NCI-H128 (cell line): ENCODE measurements around the gene WRAP73.

Experiments used
- DNase-seq: peaks from one replicate; lab custom pipeline; 2025; ENCODE audit not compliant: unreplicated experiment; lab: John Stamatoyannopoulos, UW

WRAP73 gene

GRCh38 chr1:3681898-3682806 lies 32.2 kb upstream of the WRAP73 start:
- DNase-seq = no peak

DNA sequence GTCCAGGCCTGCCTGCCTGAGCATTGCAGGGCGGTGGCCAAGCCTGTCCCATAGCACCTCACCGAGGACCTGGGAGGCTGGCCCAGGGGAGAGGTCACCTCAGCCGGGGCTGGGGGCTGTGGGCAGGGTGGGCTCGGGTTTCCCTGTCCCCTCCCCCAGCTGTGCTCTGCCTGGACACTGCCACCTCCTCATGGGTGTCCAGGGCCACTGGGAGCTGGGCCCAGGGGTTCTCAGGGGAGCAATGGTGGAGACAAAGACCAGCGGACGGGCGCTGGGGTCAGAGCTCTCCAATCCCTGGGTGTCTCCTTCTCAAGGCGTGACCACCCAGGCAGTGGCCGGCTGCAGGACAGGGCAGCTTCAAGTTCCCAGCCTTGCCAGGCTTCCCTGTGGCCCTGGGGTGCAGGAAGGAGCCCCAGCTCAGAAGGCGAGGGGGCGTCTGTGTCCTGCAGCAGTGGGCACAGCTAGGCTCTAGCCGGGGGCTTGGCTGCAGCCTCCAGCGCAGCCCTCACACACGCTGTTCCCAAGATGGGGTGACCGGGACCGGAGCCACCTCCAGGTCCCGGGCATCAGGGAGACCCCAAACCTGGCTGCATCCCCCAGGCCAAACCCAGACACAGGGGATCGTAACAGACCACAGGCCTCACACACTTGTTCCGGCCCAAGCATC lies 31.5 kb upstream of the WRAP73 start:
- no peak for DNase-seq

GRCh38 chr1:3680488-3681230 lies 30.8 kb upstream of the WRAP73 start:
- no peak for DNase-seq

DNA sequence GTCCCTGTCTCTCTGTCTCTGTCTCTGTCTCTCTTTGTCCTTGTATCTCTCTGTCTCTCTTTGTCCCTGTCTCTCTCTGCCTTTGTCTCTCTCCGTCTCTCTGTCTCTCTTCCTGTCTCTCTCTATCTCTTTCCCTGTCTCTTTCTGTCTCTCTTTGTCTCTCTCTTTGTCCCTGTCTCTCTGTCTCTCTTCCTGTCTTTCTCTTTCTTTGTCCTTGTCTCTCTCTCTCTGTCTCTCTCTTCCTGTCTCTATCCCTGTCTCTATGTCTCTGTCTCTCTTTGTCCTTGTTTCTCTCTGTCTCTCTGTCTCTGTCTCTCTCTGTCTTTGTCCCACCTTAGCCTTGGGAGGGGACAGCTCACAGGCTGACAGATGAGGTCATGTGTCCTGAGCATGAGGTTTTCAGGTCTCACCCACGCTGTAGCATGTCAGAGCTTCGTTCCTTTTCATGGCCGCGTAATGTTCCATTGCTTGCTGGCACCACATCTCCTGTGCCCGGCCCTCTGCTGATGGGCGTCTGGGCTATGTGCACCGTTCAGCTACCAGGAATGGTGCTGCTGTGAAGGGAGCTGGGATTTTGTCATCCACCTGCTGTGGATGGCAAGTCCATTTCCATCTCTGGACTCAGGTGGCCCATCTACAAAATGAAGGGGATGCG lies 30.0 kb upstream of the WRAP73 start:
- no peak for DNase-seq

DNA sequence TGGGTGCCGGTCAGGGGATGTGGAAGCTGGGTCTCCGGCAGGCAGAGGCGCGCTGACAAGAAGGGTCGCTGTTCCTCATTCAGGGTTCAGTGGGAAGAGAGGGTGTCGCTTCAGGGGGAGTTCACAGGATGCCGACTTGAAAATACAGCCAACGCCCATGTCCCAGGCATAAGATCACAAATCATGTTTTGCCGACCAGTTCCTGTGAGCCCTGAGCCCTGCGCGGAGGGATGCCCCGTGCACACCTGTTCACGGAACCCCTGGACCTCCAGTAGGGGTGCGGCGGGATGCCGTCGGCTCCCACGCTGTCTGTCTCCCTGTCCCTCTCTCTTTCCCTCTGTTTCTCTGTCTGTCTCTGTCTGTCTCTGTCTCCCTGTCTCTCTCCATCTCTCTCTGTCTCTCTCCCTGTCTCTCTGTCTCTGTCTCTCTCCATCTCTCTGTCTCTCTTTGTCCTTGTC lies 29.2 kb upstream of the WRAP73 start:
- DNase-seq = no peak

DNA sequence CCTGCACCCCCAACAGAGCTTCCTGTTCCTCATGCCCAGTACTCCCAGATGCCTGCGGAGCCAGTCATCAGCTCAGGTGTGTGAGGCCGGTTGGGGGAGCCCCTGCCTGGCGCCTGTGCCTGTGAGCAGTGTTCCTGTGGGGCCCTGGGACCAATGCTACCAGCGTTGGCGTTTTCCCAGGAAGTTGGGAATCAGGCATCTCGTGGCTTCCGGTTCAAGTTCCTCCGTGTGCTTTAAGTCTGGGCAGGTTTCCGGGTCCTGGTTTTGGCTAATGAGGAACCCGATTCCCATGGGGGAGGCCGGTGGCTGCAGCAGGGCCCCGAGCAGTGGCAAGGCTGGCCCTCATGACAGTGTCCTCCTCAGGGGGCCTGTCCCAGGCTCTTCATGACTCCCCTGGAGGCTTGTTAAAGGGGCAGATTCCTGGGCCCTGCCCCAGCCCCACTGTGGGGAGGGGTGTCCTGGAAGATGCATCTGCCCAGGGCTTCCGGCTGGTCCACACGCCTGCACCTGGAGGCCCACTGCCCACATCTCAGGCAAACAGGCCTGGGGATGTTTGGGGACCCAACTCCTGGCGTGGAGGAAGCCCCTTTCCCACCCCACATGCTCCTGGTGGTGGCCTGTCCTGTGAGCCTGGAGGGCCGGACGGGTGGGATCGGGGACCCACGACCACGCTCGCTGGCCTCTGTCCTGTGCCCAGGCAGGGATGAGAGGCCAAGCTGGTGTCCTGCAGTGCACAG lies 28.6 kb upstream of the WRAP73 start:
- no peak for DNase-seq

GRCh38 chr1:3677484-3677883 lies 27.6 kb upstream of the WRAP73 start:
- no peak for DNase-seq

DNA sequence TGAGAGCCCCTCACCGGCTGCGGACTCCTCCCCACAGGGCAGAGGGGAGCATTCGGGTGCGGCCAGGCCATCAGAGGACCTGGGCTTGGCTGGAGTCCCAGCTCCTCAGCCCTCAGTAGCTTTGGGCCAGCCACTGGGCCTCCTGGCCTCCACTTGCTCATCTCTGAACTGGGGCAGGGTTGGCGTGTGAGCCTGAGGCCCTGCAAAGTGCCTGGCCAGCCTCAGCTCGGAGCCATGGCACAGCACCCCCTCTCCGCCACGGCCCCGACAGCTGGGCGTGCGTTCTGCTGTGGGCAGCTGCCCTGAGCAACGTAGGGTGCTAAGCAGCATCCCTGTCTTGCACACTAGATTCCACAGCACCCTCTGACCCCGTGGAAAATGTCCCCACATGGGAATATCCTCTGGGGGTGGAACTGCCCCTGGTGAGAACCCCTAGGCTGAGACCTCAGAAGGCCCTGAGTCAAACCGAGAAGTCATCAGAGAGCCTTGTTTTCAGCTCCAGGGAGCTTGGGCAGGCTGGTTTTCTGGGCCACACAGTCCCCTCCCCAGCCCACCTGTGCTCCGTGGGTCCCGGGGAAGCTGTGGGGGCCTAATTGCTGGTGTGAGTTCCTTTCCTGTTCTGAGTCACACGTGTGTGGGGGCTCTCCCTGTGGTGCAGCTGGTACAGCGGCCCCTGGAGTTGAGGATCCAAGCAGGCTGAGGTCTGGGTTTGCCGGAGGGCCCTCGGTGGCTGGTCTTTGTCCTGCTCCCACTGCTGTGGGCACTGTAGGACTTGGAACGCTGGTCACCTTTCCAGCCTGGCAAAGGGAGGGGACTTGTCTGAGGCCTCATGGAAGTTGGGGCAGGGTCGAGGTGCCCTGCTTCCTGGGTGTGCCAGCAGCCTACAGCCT lies 26.9 kb upstream of the WRAP73 start:
- no peak for DNase-seq

- no peak for DNase-seq
These were observed 25.5 kb upstream of the WRAP73 start for GRCh38 chr1:3675436-3675835.

DNA sequence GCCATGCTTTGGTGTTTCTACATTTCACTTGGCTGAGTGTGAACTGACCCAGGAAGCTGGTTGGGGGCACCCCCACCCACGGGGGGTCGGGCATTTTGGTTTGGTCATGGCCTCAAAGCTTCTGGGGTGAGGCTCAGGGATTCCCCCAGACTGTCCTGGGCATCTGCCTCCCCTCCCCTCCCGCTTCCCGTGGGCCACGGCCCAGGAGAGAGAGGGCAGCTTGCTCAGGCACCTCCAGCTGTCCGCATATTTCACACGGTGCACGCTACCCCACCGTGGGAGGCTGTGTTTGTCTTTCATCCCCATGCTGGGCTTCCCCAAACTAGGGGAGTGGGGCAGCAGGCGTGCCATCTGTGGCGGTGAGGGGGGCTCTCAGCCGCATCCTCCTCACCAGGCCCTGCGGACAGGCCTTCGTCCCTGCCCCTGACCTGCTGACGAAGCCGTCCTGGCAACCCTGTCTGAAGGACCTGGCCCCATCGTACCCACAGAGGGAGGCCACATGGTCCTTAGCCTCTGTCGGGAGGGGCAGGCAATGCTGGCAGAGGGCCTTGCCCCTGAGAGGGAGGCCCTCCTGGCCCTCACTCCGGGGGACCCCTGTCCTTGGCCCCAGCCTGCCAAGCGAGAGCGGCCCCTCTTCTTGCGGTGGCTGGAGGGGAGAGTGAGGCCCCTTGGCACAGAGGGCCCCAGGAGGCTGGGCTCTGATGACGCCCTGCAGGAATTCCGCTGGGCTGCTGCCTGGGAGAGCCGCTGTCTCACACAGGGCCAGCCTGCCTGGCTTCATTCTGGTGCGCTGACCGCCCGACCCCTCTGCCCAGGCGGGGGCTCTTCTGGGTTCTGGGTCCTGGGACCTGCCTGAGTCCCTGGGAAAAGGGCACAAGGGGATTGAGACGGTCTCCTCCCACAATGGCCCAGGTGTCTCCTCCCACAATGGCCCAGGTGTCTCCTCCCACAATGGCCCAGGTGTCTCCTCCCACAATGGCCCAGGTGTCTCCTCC lies 24.5 kb upstream of the WRAP73 start:
- no peak for DNase-seq

DNA sequence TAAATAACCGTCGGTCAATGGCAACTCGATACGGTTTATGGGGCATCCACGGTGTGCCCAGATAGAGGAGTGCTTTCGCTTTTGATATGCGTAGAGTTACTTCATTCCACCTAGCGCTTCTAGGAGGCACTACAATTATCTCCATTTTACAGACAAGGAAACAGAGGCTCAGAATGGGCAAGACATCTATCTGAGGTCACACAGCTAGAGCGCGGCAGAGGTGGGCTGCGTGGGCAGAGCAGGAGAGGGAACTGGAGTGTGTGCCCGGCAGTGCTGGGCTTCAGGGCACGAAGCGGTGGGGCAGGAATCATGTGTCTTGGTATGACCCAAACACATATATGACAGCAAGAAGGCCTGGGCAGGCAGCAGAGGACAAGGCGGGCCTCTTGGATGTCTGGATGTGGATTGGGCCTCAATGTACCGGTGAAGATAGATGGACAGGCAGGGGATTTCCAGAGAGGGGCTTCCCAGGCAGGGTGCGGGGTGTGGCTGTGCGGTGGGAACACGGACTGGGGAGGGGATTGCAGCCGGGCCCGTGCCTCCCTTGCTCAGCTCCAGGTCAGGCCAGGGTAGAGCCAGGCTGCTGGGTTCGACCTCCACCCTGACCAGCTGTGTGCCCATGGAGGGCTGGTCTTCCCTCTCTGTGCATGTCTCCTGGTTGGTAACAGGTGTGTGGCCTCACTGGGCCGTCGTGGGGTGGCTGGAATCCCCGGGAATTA lies 23.6 kb upstream of the WRAP73 start:
- DNase-seq = no peak

DNA sequence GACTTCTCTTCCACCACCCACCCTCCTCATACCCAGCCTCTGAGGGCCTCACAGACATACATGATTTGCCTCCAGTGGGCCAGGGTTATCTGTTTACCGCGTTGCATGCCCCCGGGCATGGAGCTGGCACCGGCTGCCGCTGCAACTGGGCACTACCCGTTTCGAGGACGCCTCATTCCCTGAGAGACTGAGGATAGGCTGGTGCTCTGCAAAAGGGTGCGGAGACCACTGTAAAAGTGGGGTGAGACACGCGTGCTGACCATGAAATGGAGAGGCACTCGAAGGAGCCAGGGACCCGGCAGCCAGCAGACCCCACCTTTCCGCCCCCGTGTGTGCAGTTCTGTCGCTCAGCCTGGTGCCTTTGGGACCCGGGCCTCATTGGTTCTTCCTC lies 23.1 kb upstream of the WRAP73 start:
- DNase-seq = no peak

GRCh38 chr1:3672231-3672970 lies 22.5 kb upstream of the WRAP73 start:
- no peak for DNase-seq

DNA sequence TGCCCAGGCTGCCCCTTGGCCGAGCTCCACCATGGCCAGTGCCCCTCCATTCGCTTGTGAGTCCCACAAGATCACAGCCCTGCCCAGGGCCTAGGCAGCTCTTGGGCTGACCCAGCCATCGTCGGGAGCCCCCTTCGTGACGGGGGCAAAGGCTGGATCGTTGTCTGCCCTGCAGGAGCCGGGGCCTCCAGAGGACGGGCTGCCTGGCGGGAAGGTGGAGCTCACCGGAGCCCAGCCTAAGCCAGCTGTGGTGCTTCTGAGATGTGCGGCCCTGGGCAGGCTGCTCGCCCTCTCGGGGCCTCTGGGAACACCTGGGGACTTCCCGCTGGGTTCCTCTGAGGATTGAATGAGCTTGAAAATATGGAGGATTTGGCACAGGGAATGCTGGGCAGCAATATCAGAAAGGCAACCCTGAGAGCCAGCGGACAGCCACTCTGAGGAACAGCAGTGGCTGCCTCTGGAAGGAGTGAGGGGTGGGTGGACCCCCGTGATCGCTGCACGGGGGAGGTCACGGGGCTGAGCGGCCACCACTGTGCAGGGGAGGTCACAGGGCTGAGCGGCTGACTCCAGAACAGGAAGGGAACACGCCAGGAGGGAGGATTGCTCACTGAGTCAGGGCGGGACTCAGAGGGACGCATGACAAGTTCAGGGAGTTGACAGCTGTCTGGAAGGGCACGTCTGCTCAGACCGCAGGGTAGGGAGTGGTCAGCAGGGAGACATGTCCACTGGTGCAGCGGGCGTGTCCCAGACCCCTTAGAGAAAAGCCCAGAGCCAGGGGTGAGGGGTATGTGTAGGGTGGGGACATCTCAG lies 21.7 kb upstream of the WRAP73 start:
- no peak for DNase-seq

- DNase-seq = no peak
These were observed 20.9 kb upstream of the WRAP73 start for GRCh38 chr1:3670823-3671265.

GRCh38 chr1:3669971-3670431 lies 20.1 kb upstream of the WRAP73 start:
- DNase-seq = no peak
